HepG2 (cell line): Measurements from ENCODE around the gene CNNM4. TPM values are rescaled to one million over a fixed set of nuclear protein-coding genes. Genes with fewer than 3 reads are reported as not detected.

ENCODE experiments used
- BRCA1 ChIP-seq: sonication (generic); formaldehyde crosslinking; IDR thresholded peaks from 2 replicates; pipeline ENCODE4 v1.4.0; 2020; ENCODE audit warnings: missing genetic modification reagents
- DZIP1 ChIP-seq: sonication (generic); formaldehyde crosslinking; IDR thresholded peaks from 2 replicates; pipeline ENCODE4 v1.5.0; 2020; ENCODE audit warnings: mild to moderate bottlenecking, missing genetic modification reagents
- FOXA3 ChIP-seq: IDR thresholded peaks from 2 replicates; pipeline ENCODE4 v1.6.1; 2016; ENCODE audit warnings: missing genetic modification reagents, missing compliant biosample characterization
- FOXK2 ChIP-seq: fragments of 450-650 bp; IDR thresholded peaks from 2 replicates; pipeline ENCODE4 v1.6.1; 2016
- KDM2A ChIP-seq: sonication (generic); formaldehyde crosslinking; IDR thresholded peaks from 2 replicates; pipeline ENCODE4 v1.4.0; 2020; ENCODE audit warnings: low read depth, missing genetic modification reagents, borderline replicate concordance
- PHF21A ChIP-seq: sonication (generic); formaldehyde crosslinking; IDR thresholded peaks from 2 replicates; pipeline ENCODE4 v1.5.0; 2020; ENCODE audit warnings: mild to moderate bottlenecking, missing genetic modification reagents
- PLSCR1 ChIP-seq: sonication (generic); formaldehyde crosslinking; IDR thresholded peaks from 2 replicates; pipeline ENCODE4 v1.5.0; 2020; ENCODE audit warnings: missing genetic modification reagents, mild to moderate bottlenecking, borderline replicate concordance
- WIZ ChIP-seq: sonication (generic); formaldehyde crosslinking; IDR thresholded peaks from 2 replicates; pipeline ENCODE4 v1.5.1; 2020; ENCODE audit warnings: mild to moderate bottlenecking, missing genetic modification reagents
- YEATS2 ChIP-seq: sonication (generic); formaldehyde crosslinking; IDR thresholded peaks from 2 replicates; pipeline ENCODE4 v1.4.0; 2020; ENCODE audit warnings: missing genetic modification reagents, borderline replicate concordance
- ZNF136 ChIP-seq: sonication (generic); formaldehyde crosslinking; IDR thresholded peaks from 2 replicates; pipeline ENCODE4 v1.8.1; 2022; ENCODE audit warnings: low read depth, mild to moderate bottlenecking, moderate library complexity, missing genetic modification reagents
- ZNF142 ChIP-seq: sonication (generic); formaldehyde crosslinking; IDR thresholded peaks from 2 replicates; pipeline ENCODE4 v1.4.0; 2020; ENCODE audit warnings: missing genetic modification reagents
- ZNF557 ChIP-seq: sonication (generic); formaldehyde crosslinking; IDR thresholded peaks from 2 replicates; pipeline ENCODE4 v1.4.0; 2020; ENCODE audit warnings: missing genetic modification reagents
- ZNF605 ChIP-seq: sonication (generic); formaldehyde crosslinking; IDR thresholded peaks from 2 replicates; pipeline ENCODE4 v1.8.0; 2022; ENCODE audit warnings: mild to moderate bottlenecking, missing genetic modification reagents
- polyA plus RNA-seq, 8 experiments: library from polyadenylated mRNA; depleted of rRNA in 3 of 8; stranded (reverse) in 7 of 8; unstranded in 1 of 8; fragments of >200 nt; fragmentation: Illumina TruSeq in 4 of 8; extraction: Trizol in 4 of 8; gene quantifications; 2 replicates each; pipeline versions ENCODE4 v1.2.1 to v1.2.3, GENCODE V29; 2011 to 2016; ENCODE audit warnings: low read depth in 4 of 8, missing spikeins in 1 of 8, mixed read lengths in 1 of 8; ENCODE audit not compliant: insufficient read depth in 1 of 8
- total RNA-seq, 5 experiments: library from RNA; depleted of rRNA; stranded (reverse); fragments of >200 nt; fragmentation: Illumina TruSeq; extraction: Trizol; gene quantifications; 2 replicates each; pipeline ENCODE4 v1.2.3, GENCODE V29; 2016; ENCODE audit warnings: low read depth in 1 of 5

Gene CNNM4
- total and polyA plus RNA-seq, 2 of the 13 experiments (the other 11 are each of a cell fraction or from before 2014, with no cell fraction given), result 5.9 to 8.4 TPM

- TF ChIP-seq ZNF142 (CRISPR knock-in tag), result peak; percentile 80
- no peak; the same call in 1 of the 2 replicates for TF ChIP-seq ZNF136
- no peak for TF ChIP-seq FOXA3 (CRISPR knock-in tag)
- TF ChIP-seq YEATS2 (CRISPR knock-in tag), result no peak
- TF ChIP-seq KDM2A, result peak; percentile 28; the same call in 1 of the 2 replicates
- peak; percentile 54 for TF ChIP-seq ZNF605
- no peak for TF ChIP-seq WIZ
- TF ChIP-seq BRCA1, result peak; percentile 70; the same call in 1 of the 2 replicates
- TF ChIP-seq PHF21A (CRISPR knock-in tag), result peak; percentile 62; the same call in 1 of the 2 replicates
- TF ChIP-seq PLSCR1, result no peak
- no peak for TF ChIP-seq DZIP1 (CRISPR knock-in tag)
- peak; percentile 65; the same call in 1 of the 2 replicates for TF ChIP-seq ZNF557 (CRISPR knock-in tag)
- no peak for TF ChIP-seq FOXK2
Measured at GRCh38 chr2:96760036-96760985, at the start of gene CNNM4 (continued).
